PFSK-1 (cell line): ENCODE data around the gene TUBGCP5.

Source experiments
- FOXP2 ChIP-seq: optimal IDR thresholded peaks from 2 replicates; pipeline ENCODE3; 2011; ENCODE audit warnings: borderline replicate concordance, control low read depth, inconsistent platforms; ENCODE audit not compliant: insufficient read depth; ENCODE audit errors: extremely low read length, extremely low read depth
- POLR2AphosphoS5 ChIP-seq: IDR thresholded peaks from 2 replicates; pipeline ENCODE4 v1.6.1; 2012; ENCODE audit warnings: low read depth, mild to moderate bottlenecking, control low read depth, low read length, moderate library complexity
- SIN3A ChIP-seq: IDR thresholded peaks from 2 replicates; pipeline ENCODE4 v1.6.1; 2012; ENCODE audit warnings: mild to moderate bottlenecking, low read length, moderate library complexity, borderline replicate concordance; ENCODE audit not compliant: insufficient read depth
- TAF1 ChIP-seq: IDR thresholded peaks from 2 replicates; pipeline ENCODE4 v1.6.1; 2012; ENCODE audit warnings: low read length, control low read depth, borderline replicate concordance; ENCODE audit not compliant: insufficient read depth
- TF ChIP-seq, protein P1 (sequence below), 2 experiments: IDR thresholded peaks; 2 replicates each; pipeline versions ENCODE4 v1.6.1 to v1.8.0; 2011 to 2012; ENCODE audit warnings: low read depth in 2 of 2, low read length in 2 of 2, control low read depth in 1 of 2, inconsistent platforms in 1 of 2, mild to moderate bottlenecking in 1 of 2, moderate library complexity in 1 of 2; ENCODE audit not compliant: insufficient read depth in 1 of 2

The TUBGCP5 gene

DNA sequence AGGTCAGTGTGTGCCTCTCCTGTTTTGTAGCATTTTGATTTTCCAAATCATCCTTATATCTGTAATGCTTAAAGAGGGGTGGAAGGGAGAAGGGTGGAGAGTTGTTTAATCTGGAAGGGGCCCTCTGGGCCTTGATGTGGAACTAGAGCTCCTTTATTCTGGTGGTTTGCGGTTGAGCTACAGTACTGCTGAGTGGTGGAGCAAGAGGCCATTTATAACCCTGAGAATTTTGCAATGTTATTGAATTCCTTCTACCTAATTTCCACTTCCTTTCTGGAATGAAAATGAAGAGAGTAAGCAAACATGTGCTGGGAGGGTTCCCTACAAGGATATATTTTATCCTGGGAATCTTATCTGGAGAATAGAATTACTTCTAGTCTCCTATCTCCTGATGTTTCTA lies 35.3 kb upstream of the TUBGCP5 start:
- TF ChIP-seq POLR2AphosphoS5 = no peak
- no peak for TF ChIP-seq TAF1

DNA sequence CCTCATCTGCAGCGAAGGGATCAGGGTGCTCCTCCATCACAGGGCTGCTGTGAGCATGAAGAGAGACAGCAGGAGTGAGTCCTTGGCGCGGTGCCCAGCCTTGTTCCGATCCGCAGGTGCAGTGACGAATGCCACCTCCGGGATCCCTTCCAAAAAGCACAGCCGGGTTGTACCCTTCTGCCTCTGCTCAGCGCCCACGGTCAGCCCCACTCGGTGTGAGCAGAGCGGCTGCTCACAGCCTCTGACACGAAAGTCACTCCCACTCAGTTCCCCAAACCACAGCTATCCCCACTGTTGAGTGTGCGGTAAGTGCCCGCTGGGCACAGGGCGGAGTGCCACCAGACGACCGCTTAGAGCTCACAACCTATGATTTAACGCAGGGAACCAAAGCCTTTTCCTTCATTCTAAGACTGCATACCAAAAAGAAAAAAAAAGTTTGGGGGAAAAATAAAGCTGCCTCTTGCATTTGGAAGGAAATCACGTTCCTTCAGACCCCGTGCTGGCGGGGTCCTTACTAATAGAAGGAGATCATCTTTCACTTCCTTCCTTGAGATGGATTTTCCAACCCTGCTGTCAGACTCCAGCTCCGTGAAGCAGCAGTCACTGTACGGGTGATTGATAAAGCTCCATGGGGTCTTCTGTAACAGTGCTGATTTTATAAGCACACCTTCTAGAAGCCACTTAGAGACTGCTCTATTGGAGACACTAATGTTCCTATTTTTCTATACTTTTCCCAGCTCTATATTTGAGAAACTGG lies 34.7 kb upstream of the TUBGCP5 start:
- no peak for TF ChIP-seq POLR2AphosphoS5

DNA sequence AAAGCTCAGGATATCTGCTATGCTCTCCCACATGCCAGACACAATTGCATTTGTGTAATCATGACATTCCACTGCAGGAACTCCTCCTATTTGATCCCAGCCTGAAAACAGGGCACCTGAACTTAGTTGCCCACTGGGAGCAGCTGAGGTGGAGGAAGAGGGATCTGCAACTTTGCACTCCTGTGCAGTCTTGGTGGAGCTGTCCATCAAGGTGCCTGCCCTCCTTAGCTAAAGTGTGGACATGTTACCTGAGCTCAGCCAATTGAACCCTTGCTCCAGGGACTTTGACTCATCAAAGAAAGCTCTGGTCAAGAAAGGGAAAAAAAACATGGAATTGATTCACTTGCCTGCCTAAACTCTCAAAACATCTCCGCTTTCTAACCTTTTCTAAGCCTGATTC lies 33.3 kb upstream of the TUBGCP5 start:
- TF ChIP-seq FOXP2 = no peak
- TF ChIP-seq POLR2AphosphoS5 = no peak
- TF ChIP-seq TAF1 = no peak
- no peak for TF ChIP-seq SIN3A
- TF ChIP-seq, protein P1, sequence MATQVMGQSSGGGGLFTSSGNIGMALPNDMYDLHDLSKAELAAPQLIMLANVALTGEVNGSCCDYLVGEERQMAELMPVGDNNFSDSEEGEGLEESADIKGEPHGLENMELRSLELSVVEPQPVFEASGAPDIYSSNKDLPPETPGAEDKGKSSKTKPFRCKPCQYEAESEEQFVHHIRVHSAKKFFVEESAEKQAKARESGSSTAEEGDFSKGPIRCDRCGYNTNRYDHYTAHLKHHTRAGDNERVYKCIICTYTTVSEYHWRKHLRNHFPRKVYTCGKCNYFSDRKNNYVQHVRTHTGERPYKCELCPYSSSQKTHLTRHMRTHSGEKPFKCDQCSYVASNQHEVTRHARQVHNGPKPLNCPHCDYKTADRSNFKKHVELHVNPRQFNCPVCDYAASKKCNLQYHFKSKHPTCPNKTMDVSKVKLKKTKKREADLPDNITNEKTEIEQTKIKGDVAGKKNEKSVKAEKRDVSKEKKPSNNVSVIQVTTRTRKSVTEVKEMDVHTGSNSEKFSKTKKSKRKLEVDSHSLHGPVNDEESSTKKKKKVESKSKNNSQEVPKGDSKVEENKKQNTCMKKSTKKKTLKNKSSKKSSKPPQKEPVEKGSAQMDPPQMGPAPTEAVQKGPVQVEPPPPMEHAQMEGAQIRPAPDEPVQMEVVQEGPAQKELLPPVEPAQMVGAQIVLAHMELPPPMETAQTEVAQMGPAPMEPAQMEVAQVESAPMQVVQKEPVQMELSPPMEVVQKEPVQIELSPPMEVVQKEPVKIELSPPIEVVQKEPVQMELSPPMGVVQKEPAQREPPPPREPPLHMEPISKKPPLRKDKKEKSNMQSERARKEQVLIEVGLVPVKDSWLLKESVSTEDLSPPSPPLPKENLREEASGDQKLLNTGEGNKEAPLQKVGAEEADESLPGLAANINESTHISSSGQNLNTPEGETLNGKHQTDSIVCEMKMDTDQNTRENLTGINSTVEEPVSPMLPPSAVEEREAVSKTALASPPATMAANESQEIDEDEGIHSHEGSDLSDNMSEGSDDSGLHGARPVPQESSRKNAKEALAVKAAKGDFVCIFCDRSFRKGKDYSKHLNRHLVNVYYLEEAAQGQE (IDR thresholded peaks at IDR 0.05; ENCODE audit: insufficient read depth in 1 of 2, low read depth in 2 of 2, low read length in 2 of 2) = no peak

GRCh38 chr15:23069496-23070166 lies 30.3 kb upstream of the TUBGCP5 start:
- TF ChIP-seq POLR2AphosphoS5 = no peak
- TF ChIP-seq, protein P1 (IDR thresholded peaks at IDR 0.05; ENCODE audit: insufficient read depth in 1 of 2, low read depth in 2 of 2, low read length in 2 of 2) = no peak

DNA sequence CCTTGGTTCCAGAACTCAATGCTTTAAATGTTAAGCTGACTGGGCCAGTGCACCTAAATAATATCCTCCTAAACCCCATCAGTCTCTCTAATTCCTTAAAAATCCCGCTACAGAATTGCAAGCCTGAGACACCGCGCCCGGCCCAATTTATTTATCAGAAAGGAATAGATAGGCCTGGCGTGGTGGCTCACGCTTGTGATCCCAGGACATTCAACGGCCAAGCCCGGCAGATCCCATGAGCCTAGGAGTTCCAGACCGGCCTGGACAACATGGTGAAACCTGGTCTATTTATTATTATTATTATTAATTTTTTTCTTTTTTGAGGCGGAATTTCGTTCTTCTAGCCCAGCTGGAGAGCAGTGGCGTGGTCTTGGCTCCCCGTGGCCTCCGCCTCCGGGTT lies 28.0 kb upstream of the TUBGCP5 start:
- TF ChIP-seq POLR2AphosphoS5 = no peak
- no peak for TF ChIP-seq FOXP2
- no peak for TF ChIP-seq TAF1

DNA sequence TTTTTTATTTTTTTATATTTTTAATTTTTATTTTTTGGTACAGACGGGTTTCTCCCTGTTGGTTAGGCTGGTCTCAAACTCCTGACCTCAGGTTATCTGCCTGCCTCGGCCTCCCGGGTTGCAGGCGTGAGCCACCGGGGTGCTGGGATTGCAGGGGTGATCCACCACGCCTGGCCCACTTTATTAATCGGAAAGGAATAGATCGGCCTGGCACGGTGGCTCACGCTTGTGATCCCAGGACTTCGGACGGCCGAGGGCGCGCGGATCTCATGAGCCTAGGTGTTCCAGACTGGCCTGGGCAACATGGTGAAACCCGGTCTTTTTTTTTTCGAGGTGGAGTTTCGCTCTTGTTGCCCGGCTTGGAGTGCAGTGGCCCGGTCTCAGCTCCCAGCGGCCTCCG lies 26.5 kb upstream of the TUBGCP5 start:
- TF ChIP-seq, protein P1 (IDR thresholded peaks at IDR 0.05; ENCODE audit: insufficient read depth in 1 of 2, low read depth in 2 of 2, low read length in 2 of 2) = no peak
- TF ChIP-seq FOXP2 = no peak
- no peak for TF ChIP-seq POLR2AphosphoS5
- no peak for TF ChIP-seq TAF1
- no peak for TF ChIP-seq SIN3A
